K562 (cell line): ENCODE data around the gene B4GALNT2. TPM values are rescaled to one million over a fixed set of nuclear protein-coding genes. Genes with fewer than 3 reads are reported as not detected.

Experiments
- GABPB1 ChIP-seq: sonication (generic); formaldehyde crosslinking; IDR thresholded peaks from 2 replicates; pipeline ENCODE4 v1.8.0; 2022; ENCODE audit warnings: mild to moderate bottlenecking, missing genetic modification reagents
- KHSRP ChIP-seq: fragments of 450-650 bp; IDR thresholded peaks from 2 replicates; pipeline ENCODE4 v1.6.1; 2017
- KLF10 ChIP-seq: fragments of 250-450 bp; sonication (Bioruptor Pico); IDR thresholded peaks from 2 replicates; pipeline ENCODE4 v1.6.1; 2021; ENCODE audit warnings: matching md5 sums
- MAFG ChIP-seq: fragments of 450-650 bp; conservative IDR thresholded peaks from 2 replicates; pipeline ENCODE4 v1.6.1; 2016; ENCODE audit warnings: missing genetic modification characterization, missing compliant biosample characterization
- NFIC ChIP-seq: fragments of 450-650 bp; IDR thresholded peaks from 2 replicates; pipeline ENCODE4 v1.6.1; 2017; ENCODE audit warnings: mild to moderate bottlenecking, inconsistent platforms
- NUFIP1 ChIP-seq: fragments of 450-650 bp; IDR thresholded peaks from 2 replicates; pipeline ENCODE4 v1.6.1; 2018; ENCODE audit not compliant: partially characterized antibody
- RBBP5 ChIP-seq: fragments of 200-600 bp; sonication (generic); IDR thresholded peaks from 2 replicates; pipeline ENCODE4 v1.6.1; 2012; ENCODE audit warnings: borderline replicate concordance, mild to moderate bottlenecking, low read length, control low read depth, inconsistent platforms; ENCODE audit not compliant: insufficient read depth, poor library complexity, severe bottlenecking
- SREBF2 ChIP-seq: sonication (generic); formaldehyde crosslinking; IDR thresholded peaks from 2 replicates; pipeline ENCODE4 v1.4.0; 2020; ENCODE audit warnings: mild to moderate bottlenecking, missing genetic modification reagents
- TGIF2 ChIP-seq: sonication (generic); formaldehyde crosslinking; IDR thresholded peaks from 2 replicates; pipeline ENCODE4 v1.8.1; 2022; ENCODE audit warnings: mild to moderate bottlenecking, missing genetic modification reagents, moderate library complexity
- ZEB2 ChIP-seq: fragments of 450-650 bp; IDR thresholded peaks from 2 replicates; pipeline ENCODE4 v1.6.1; 2016
- ZNF134 ChIP-seq: fragments of 250-450 bp; sonication (Bioruptor Pico); conservative IDR thresholded peaks from 2 replicates; pipeline ENCODE4 v1.4.0; 2020
- ZNF398 ChIP-seq: fragments of 250-450 bp; sonication (Bioruptor Pico); IDR thresholded peaks from 2 replicates; pipeline ENCODE4 v1.8.0; 2021; ENCODE audit warnings: moderate library complexity, mild to moderate bottlenecking, inconsistent platforms
- ZNF431 ChIP-seq: sonication (generic); formaldehyde crosslinking; IDR thresholded peaks from 2 replicates; pipeline ENCODE4 v1.8.0; 2022; ENCODE audit warnings: mild to moderate bottlenecking, missing genetic modification reagents
- ZNF695 ChIP-seq: fragments of 450-650 bp; formaldehyde crosslinking; IDR thresholded peaks from 2 replicates; pipeline ENCODE4 v1.4.0; 2020; ENCODE audit warnings: mild to moderate bottlenecking, moderate library complexity
- ZSCAN29 ChIP-seq: fragments of 450-650 bp; IDR thresholded peaks from 2 replicates; pipeline ENCODE4 v1.6.1; 2017
- polyA plus RNA-seq, 8 experiments: library from polyadenylated mRNA; depleted of rRNA in 4 of 8; stranded (reverse) in 5 of 8; unstranded in 3 of 8; fragments of >200 nt; fragmentation: Nextera tagmentation in 2 of 8; fragmentation: Illumina TruSeq in 1 of 8; extraction: Ambion mirVana in 2 of 8; extraction: Trizol in 1 of 8; gene quantifications; 2 replicates each; pipeline versions ENCODE4 v1.2.1 to v1.2.3, GENCODE V29; 2011 to 2014; ENCODE audit warnings: inconsistent platforms in 1 of 8, missing spikeins in 1 of 8
- total RNA-seq, 7 experiments: library from RNA; depleted of rRNA in 6 of 7; stranded (reverse); fragments of >200 nt in 6 of 7; fragmentation: Illumina TruSeq in 2 of 7; extraction: Trizol in 2 of 7; gene quantifications; 2 replicates each; pipeline versions ENCODE4 v1.2.1 to v1.2.3, GENCODE V29; 2011 to 2021; ENCODE audit warnings: low replicate concordance in 1 of 7
- TF ChIP-seq, protein P1 (sequence below): sonication (generic); formaldehyde crosslinking; IDR thresholded peaks from 2 replicates; pipeline ENCODE4 v1.8.1; 2023; ENCODE audit warnings: mild to moderate bottlenecking, missing genetic modification reagents, moderate library complexity
- TF ChIP-seq, protein P2 (sequence below): sonication (generic); formaldehyde crosslinking; IDR thresholded peaks from 2 replicates; pipeline ENCODE4 v1.8.0; 2023; ENCODE audit warnings: mild to moderate bottlenecking, missing genetic modification reagents
- TF ChIP-seq, protein P3 (sequence below), 2 experiments: fragments of 150-350 bp in 1 of 2; IDR thresholded peaks; 2 replicates each; pipeline ENCODE4 v1.6.1; 2012 to 2016; ENCODE audit warnings: low read depth in 2 of 2, low read length in 2 of 2, mild to moderate bottlenecking in 1 of 2, moderate library complexity in 1 of 2

Gene B4GALNT2
- total and polyA plus RNA-seq, 9 of the 15 experiments (the other 6 are each of a cell fraction or from before 2014, with no cell fraction given) = not detected

GRCh38 chr17:49191917-49192741 is 59.6 kb downstream of the B4GALNT2 start (continued):
- TF ChIP-seq MAFG (tag) (peak; percentile 27; the same call in 1 of the 2 replicates), TGIF2 (CRISPR knock-in tag) (no peak), GABPB1 (CRISPR knock-in tag) (peak; percentile 80), ZSCAN29 (peak; percentile 51; the same call in 1 of the 2 replicates), NFIC (peak; percentile 82), ZEB2 (no peak; the same call in 1 of the 2 replicates), KLF10 (CRISPR knock-in tag) (no peak), ZNF398 (CRISPR knock-in tag) (no peak), ZNF431 (CRISPR knock-in tag) (peak; percentile 66), KHSRP (no peak), SREBF2 (CRISPR knock-in tag) (no peak), ZNF695 (CRISPR knock-in tag) (no peak), ZNF134 (CRISPR knock-in tag) (0 out of 2 replicates have a peak, but pooled peaks have one; percentile 7), NUFIP1 (peak; percentile 60), RBBP5 (peak; percentile 86)
- TF ChIP-seq, protein P1, sequence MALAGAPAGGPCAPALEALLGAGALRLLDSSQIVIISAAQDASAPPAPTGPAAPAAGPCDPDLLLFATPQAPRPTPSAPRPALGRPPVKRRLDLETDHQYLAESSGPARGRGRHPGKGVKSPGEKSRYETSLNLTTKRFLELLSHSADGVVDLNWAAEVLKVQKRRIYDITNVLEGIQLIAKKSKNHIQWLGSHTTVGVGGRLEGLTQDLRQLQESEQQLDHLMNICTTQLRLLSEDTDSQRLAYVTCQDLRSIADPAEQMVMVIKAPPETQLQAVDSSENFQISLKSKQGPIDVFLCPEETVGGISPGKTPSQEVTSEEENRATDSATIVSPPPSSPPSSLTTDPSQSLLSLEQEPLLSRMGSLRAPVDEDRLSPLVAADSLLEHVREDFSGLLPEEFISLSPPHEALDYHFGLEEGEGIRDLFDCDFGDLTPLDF (CRISPR knock-in tag) = peak; percentile 89; the same call in 1 of the 2 replicates
- TF ChIP-seq, protein P2, sequence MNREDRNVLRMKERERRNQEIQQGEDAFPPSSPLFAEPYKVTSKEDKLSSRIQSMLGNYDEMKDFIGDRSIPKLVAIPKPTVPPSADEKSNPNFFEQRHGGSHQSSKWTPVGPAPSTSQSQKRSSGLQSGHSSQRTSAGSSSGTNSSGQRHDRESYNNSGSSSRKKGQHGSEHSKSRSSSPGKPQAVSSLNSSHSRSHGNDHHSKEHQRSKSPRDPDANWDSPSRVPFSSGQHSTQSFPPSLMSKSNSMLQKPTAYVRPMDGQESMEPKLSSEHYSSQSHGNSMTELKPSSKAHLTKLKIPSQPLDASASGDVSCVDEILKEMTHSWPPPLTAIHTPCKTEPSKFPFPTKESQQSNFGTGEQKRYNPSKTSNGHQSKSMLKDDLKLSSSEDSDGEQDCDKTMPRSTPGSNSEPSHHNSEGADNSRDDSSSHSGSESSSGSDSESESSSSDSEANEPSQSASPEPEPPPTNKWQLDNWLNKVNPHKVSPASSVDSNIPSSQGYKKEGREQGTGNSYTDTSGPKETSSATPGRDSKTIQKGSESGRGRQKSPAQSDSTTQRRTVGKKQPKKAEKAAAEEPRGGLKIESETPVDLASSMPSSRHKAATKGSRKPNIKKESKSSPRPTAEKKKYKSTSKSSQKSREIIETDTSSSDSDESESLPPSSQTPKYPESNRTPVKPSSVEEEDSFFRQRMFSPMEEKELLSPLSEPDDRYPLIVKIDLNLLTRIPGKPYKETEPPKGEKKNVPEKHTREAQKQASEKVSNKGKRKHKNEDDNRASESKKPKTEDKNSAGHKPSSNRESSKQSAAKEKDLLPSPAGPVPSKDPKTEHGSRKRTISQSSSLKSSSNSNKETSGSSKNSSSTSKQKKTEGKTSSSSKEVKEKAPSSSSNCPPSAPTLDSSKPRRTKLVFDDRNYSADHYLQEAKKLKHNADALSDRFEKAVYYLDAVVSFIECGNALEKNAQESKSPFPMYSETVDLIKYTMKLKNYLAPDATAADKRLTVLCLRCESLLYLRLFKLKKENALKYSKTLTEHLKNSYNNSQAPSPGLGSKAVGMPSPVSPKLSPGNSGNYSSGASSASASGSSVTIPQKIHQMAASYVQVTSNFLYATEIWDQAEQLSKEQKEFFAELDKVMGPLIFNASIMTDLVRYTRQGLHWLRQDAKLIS (CRISPR knock-in tag) = peak; percentile 33; the same call in 1 of the 2 replicates
- TF ChIP-seq, protein P3, sequence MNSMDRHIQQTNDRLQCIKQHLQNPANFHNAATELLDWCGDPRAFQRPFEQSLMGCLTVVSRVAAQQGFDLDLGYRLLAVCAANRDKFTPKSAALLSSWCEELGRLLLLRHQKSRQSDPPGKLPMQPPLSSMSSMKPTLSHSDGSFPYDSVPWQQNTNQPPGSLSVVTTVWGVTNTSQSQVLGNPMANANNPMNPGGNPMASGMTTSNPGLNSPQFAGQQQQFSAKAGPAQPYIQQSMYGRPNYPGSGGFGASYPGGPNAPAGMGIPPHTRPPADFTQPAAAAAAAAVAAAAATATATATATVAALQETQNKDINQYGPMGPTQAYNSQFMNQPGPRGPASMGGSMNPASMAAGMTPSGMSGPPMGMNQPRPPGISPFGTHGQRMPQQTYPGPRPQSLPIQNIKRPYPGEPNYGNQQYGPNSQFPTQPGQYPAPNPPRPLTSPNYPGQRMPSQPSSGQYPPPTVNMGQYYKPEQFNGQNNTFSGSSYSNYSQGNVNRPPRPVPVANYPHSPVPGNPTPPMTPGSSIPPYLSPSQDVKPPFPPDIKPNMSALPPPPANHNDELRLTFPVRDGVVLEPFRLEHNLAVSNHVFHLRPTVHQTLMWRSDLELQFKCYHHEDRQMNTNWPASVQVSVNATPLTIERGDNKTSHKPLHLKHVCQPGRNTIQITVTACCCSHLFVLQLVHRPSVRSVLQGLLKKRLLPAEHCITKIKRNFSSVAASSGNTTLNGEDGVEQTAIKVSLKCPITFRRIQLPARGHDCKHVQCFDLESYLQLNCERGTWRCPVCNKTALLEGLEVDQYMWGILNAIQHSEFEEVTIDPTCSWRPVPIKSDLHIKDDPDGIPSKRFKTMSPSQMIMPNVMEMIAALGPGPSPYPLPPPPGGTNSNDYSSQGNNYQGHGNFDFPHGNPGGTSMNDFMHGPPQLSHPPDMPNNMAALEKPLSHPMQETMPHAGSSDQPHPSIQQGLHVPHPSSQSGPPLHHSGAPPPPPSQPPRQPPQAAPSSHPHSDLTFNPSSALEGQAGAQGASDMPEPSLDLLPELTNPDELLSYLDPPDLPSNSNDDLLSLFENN (IDR thresholded peaks at IDR 0.05; ENCODE audit: low read depth in 2 of 2, low read length in 2 of 2) = 0 out of 4 replicates have a peak, but pooled peaks of 1 of the 2 experiments have one; percentile 1
